HEK293 (cell line): Measurements from ENCODE around the gene TLE6.

Experiments used
- CTCF ChIA-PET: fragments of 350-600 bp; formaldehyde crosslinking; extraction: SDS; loops from one replicate; lab custom pipeline; 2021; ENCODE audit warnings: antibody characterized with exemption; lab: Yijun Ruan, JAX
- POLR2A ChIA-PET: fragments of 300-600 bp; formaldehyde crosslinking; extraction: SDS; loops from one replicate; lab custom pipeline; 2020; ENCODE audit warnings: antibody characterized with exemption, inconsistent platforms; lab: Yijun Ruan, JAX
- H3K27ac ChIP-seq: fragments of 200-500 bp; sonication (Bioruptor generic); 2 replicates; pipeline ENCODE4 v1.5.1; 2014; ENCODE audit warnings: low read depth, low read length, control low read depth, inconsistent platforms; ENCODE audit errors: extremely low read depth
- H3K36me3 ChIP-seq, 2 experiments: fragments of 200-500 bp in 1 of 2; sonication (Bioruptor generic) in 1 of 2; 1 replicate in 1 of 2; 2 replicates in 1 of 2; pipeline ENCODE4 v1.5.1; 2014 to 2017; ENCODE audit warnings: inconsistent platforms in 2 of 2, low read length in 2 of 2; ENCODE audit not compliant: control insufficient read depth in 2 of 2, insufficient read depth in 1 of 2
- H3K4me1 ChIP-seq: fragments of 200-500 bp; sonication (Bioruptor generic); 2 replicates; pipeline ENCODE4 v1.5.1; 2014; ENCODE audit warnings: mild to moderate bottlenecking, low read length, inconsistent platforms; ENCODE audit not compliant: control insufficient read depth, insufficient read depth
- H3K4me3 ChIP-seq: 2 replicates; pipeline ENCODE4 v1.5.1; 2011; ENCODE audit warnings: low read depth, mild to moderate bottlenecking, control low read depth, low read length, moderate library complexity
- H3K9me3 ChIP-seq: fragments of 200-500 bp; sonication (Bioruptor generic); 2 replicates; pipeline ENCODE4 v1.5.1; 2014; ENCODE audit warnings: low read depth, low read length, inconsistent platforms; ENCODE audit not compliant: control insufficient read depth, insufficient read depth
- GLI4 ChIP-seq: fragments of 450-650 bp; formaldehyde crosslinking; IDR thresholded peaks from 2 replicates; pipeline ENCODE4 v1.5.1; 2016; ENCODE audit warnings: missing biosample characterization, missing genetic modification characterization
- GLIS1 ChIP-seq: fragments of 450-650 bp; formaldehyde crosslinking; IDR thresholded peaks from 2 replicates; pipeline ENCODE4 v1.5.1; 2016; ENCODE audit warnings: missing biosample characterization, missing genetic modification characterization
- HOXA7 ChIP-seq: sonication (generic); formaldehyde crosslinking; IDR thresholded peaks from 2 replicates; pipeline ENCODE4 v1.8.1; 2022; ENCODE audit warnings: missing genetic modification reagents, borderline replicate concordance
- IKZF3 ChIP-seq: fragments of 450-650 bp; IDR thresholded peaks from 2 replicates; pipeline ENCODE4 v1.5.0; 2018; ENCODE audit warnings: missing biosample characterization, mild to moderate bottlenecking, missing genetic modification characterization, moderate library complexity
- KLF8 ChIP-seq: fragments of 450-650 bp; formaldehyde crosslinking; IDR thresholded peaks from 2 replicates; pipeline ENCODE4 v1.5.1; 2016; ENCODE audit warnings: missing biosample characterization, missing genetic modification characterization
- OSR2 ChIP-seq: fragments of 450-650 bp; formaldehyde crosslinking; IDR thresholded peaks from 2 replicates; pipeline ENCODE4 v1.5.1; 2016; ENCODE audit warnings: missing biosample characterization, missing genetic modification characterization
- PBX3 ChIP-seq: sonication (generic); formaldehyde crosslinking; IDR thresholded peaks from 2 replicates; pipeline ENCODE4 v1.8.1; 2022; ENCODE audit warnings: mild to moderate bottlenecking, moderate library complexity, missing genetic modification reagents
- PRDM1 ChIP-seq: fragments of 450-650 bp; formaldehyde crosslinking; IDR thresholded peaks from 2 replicates; pipeline ENCODE4; 2016; ENCODE audit warnings: missing biosample characterization, missing genetic modification characterization
- TRIM28 ChIP-seq: IDR thresholded peaks from 2 replicates; pipeline ENCODE4 v1.6.1; 2011; ENCODE audit warnings: low read length, control low read depth, borderline replicate concordance
- TSHZ1 ChIP-seq: fragments of 450-650 bp; formaldehyde crosslinking; IDR thresholded peaks from 2 replicates; pipeline ENCODE4 v1.5.1; 2016; ENCODE audit warnings: missing biosample characterization, missing genetic modification characterization, borderline replicate concordance
- ZBTB17 ChIP-seq: fragments of 450-650 bp; formaldehyde crosslinking; IDR thresholded peaks from 2 replicates; pipeline ENCODE4 v1.5.1; 2016; ENCODE audit warnings: missing biosample characterization, missing genetic modification characterization
- ZBTB20 ChIP-seq: fragments of 450-650 bp; formaldehyde crosslinking; IDR thresholded peaks from 2 replicates; pipeline ENCODE4 v1.5.1; 2016; ENCODE audit warnings: missing biosample characterization, missing genetic modification characterization
- ZBTB26 ChIP-seq: fragments of 450-650 bp; formaldehyde crosslinking; optimal IDR thresholded peaks from 2 replicates; pipeline ENCODE3; 2016; ENCODE audit warnings: missing biosample characterization, mild to moderate bottlenecking, missing genetic modification characterization
- ZBTB6 ChIP-seq: fragments of 450-650 bp; formaldehyde crosslinking; IDR thresholded peaks from 2 replicates; pipeline ENCODE4 v1.5.1; 2017; ENCODE audit warnings: missing biosample characterization, missing genetic modification characterization
- ZBTB7A ChIP-seq: fragments of 450-650 bp; formaldehyde crosslinking; IDR thresholded peaks from 2 replicates; pipeline ENCODE4 v1.5.1; 2016; ENCODE audit warnings: low read depth, missing biosample characterization, missing genetic modification characterization
- ZNF280D ChIP-seq: fragments of 450-650 bp; formaldehyde crosslinking; IDR thresholded peaks from 2 replicates; pipeline ENCODE4 v1.5.1; 2016; ENCODE audit warnings: missing biosample characterization, missing genetic modification characterization
- ZNF335 ChIP-seq: fragments of 450-650 bp; formaldehyde crosslinking; conservative IDR thresholded peaks from 2 replicates; pipeline ENCODE4 v1.5.1; 2016; ENCODE audit warnings: missing biosample characterization, missing genetic modification characterization
- ZNF391 ChIP-seq: fragments of 450-650 bp; formaldehyde crosslinking; IDR thresholded peaks from 2 replicates; pipeline ENCODE4 v1.5.1; 2016; ENCODE audit warnings: low read depth, missing biosample characterization, missing genetic modification characterization, borderline replicate concordance
- ZNF423 ChIP-seq: fragments of 450-650 bp; formaldehyde crosslinking; IDR thresholded peaks from 2 replicates; pipeline ENCODE4 v1.5.1; 2016; ENCODE audit warnings: missing biosample characterization, missing genetic modification characterization
- ZNF433 ChIP-seq: fragments of 450-650 bp; formaldehyde crosslinking; IDR thresholded peaks from 2 replicates; pipeline ENCODE4 v1.5.1; 2016; ENCODE audit warnings: missing biosample characterization, missing genetic modification characterization, low read depth
- ZNF571 ChIP-seq: fragments of 450-650 bp; formaldehyde crosslinking; IDR thresholded peaks from 2 replicates; pipeline ENCODE4 v1.5.0; 2017; ENCODE audit warnings: missing biosample characterization, missing genetic modification characterization
- ZNF626 ChIP-seq: fragments of 450-650 bp; sonication (Bioruptor Pico); formaldehyde crosslinking; IDR thresholded peaks from 2 replicates; pipeline ENCODE4 v1.5.1; 2018; ENCODE audit warnings: missing biosample characterization, missing genetic modification characterization, inconsistent platforms
- ZNF654 ChIP-seq: fragments of 450-650 bp; formaldehyde crosslinking; IDR thresholded peaks from 2 replicates; pipeline ENCODE4 v1.5.1; 2016; ENCODE audit warnings: low read depth, missing biosample characterization, missing genetic modification characterization
- ZNF701 ChIP-seq: fragments of 450-650 bp; formaldehyde crosslinking; IDR thresholded peaks from 2 replicates; pipeline ENCODE4 v1.5.1; 2016; ENCODE audit warnings: missing biosample characterization, missing genetic modification characterization
- ZNF791 ChIP-seq: fragments of 450-650 bp; formaldehyde crosslinking; IDR thresholded peaks from 2 replicates; pipeline ENCODE4 v1.5.1; 2016; ENCODE audit warnings: missing biosample characterization, missing genetic modification characterization
- ZNF843 ChIP-seq: fragments of 450-650 bp; formaldehyde crosslinking; IDR thresholded peaks from 2 replicates; pipeline ENCODE4 v1.5.1; 2016; ENCODE audit warnings: missing biosample characterization, missing genetic modification characterization
- ZSCAN16 ChIP-seq: fragments of 450-650 bp; formaldehyde crosslinking; IDR thresholded peaks from 2 replicates; pipeline ENCODE4 v1.5.1; 2016; ENCODE audit warnings: missing biosample characterization, missing genetic modification characterization

The TLE6 gene

GRCh38 chr19:3034656-3035541, 57.5 kb downstream of the TLE6 start (continued):
- TF ChIP-seq HOXA7 (no peak), IKZF3 (0 out of 2 replicates have a peak, but pooled peaks have one; percentile 34), ZNF843 (tag by site-specific recombination) (no peak), ZNF391 (tag by site-specific recombination) (no peak; the same call in 1 of the 2 replicates), ZNF571 (tag by site-specific recombination) (no peak), ZSCAN16 (tag by site-specific recombination) (no peak), TSHZ1 (tag by site-specific recombination) (no peak), ZBTB20 (tag by site-specific recombination) (peak; percentile 51; the same call in 1 of the 2 replicates), ZBTB7A (tag by site-specific recombination) (no peak), KLF8 (tag by site-specific recombination) (no peak), PRDM1 (tag by site-specific recombination) (no peak), ZNF791 (tag by site-specific recombination) (no peak), PBX3 (no peak), ZBTB17 (peak; percentile 67), ZNF701 (tag by site-specific recombination) (no peak), ZNF433 (tag by site-specific recombination) (no peak), ZNF654 (no peak), TRIM28 (peak; percentile 39; the same call in 1 of the 2 replicates), ZNF335 (tag by site-specific recombination) (peak; percentile 33), GLI4 (no peak), GLIS1 (peak; percentile 59), ZNF626 (tag by site-specific recombination) (no peak)

GRCh38 chr19:3035542-3036118, 58.3 kb downstream of the TLE6 start:
- H3K27ac ChIP-seq: peak overlapping the region; percentile 96
- no peaks in the 10 kb centered on the region for H3K36me3 ChIP-seq
- POLR2A ChIA-PET: interaction anchor here (0.7 to 3.8 kb wide), 26 partner anchors 8 to 1308 kb away, joined by 3 to 37 read pairs (median 4); partner anchors contain the start of genes GADD45B, MPND, TLE5 and TLE6
- H3K4me3 ChIP-seq: peak overlapping the region; percentile 42
- CTCF ChIA-PET: interaction anchor here (0.6 to 2.7 kb wide), 16 partner anchors 12 to 1300 kb away, joined by 3 to 23 read pairs (median 3); no protein-coding TSS in a partner anchor
- peaks cover 8% of the 10 kb centered on the region; the same call in 1 of the 2 replicates for H3K4me1 ChIP-seq
- no peaks in the 10 kb centered on the region for H3K9me3 ChIP-seq
- TF ChIP-seq ZNF423 (tag by site-specific recombination): no peak
- TF ChIP-seq ZBTB6 (tag by site-specific recombination): peak; percentile 66
- no peak for TF ChIP-seq ZBTB26
- peak; percentile 57 for TF ChIP-seq OSR2 (tag by site-specific recombination)
- peak; percentile 50; the same call in 1 of the 2 replicates for TF ChIP-seq ZNF280D (tag by site-specific recombination)
